ENCODE data around the gene MFSD6.

GRCh38 chr2:190406805-190407204 lies 1.4 kb upstream of the MFSD6 start:
- TF ChIP-seq CTCF (conservative IDR thresholded peaks at IDR 0.05) (no peak), ZFX (IDR thresholded peaks at IDR 0.05) (no peak)
